ENCODE data around the gene ETV4.
"Not testable (repeated sequence)": the region's sequence is repeated elsewhere in the genome, so short reads cannot be mapped to it uniquely, and the experiment has no call there.

Gene ETV4

GRCh38 chr17:43511199-43511598 is 34.9 kb downstream of the ETV4 start:
- DNase-seq (ENCODE audit: low read depth) = not testable (repeated sequence)

GRCh38 chr17:43509440-43509839 is 36.7 kb downstream of the ETV4 start:
- DNase-seq (ENCODE audit: low read depth) = not testable (repeated sequence)

DNA sequence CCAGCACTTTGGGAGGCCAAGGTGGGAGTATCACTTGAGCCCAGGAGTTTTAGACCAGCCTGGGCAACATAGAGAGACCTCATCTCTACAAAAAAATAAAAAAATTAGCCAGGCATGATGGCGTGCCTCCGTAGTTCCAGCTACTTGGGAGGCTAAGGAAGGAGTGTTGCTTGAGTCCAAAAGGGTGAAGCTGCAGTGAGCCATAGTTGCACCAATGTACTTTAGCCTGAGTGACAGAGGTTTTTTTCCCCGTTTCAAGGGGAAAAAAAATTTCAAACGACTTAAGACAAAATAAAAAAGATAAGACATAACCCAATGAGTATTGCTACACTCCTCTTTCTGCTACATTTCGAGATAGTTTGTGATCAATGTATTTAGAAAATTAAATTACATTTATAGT is 55.5 kb downstream of the ETV4 start:
- DNase-seq (ENCODE audit: low read depth) = no peak

DNA sequence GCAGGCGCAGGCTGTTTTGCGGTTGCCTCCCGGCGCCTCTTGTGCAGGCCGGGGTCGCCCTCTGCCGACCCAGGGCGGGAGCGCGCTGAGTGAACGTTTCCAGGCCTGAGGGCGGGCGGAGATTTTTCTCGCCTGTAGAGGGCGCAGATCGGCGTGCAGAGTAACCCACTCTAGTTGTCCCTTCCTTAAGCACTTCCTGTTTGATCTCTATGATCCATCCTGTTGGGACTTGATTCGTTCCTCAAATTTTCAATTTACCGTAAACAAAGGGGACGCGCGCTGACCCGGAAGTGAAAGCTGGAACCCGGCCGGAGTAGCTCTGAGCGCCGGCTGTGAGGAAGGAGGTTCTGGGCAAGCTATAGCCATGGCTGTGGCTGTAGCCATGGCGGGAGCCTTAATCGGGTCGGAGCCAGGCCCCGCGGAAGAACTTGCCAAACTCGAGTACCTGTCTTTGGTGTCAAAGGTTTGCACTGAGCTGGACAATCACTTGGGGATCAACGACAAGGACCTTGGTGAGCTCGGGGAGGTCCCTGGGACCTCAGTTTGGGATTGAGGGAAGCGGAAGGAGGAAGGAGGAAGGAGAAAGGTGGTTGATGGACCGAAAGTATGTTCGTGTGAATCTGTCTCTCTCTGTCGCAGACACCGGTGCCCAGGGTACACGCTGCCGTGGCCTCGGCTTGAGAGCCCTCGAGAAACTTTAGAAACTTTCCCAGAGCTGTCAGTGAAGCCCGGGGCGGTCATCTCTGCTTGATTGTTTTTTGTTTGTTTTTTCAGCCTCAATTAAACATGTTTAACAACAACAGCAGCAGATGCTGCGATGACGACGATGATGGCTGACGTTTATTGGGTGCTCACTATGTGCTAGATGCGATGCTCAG is 62.2 kb downstream of the ETV4 start, which contains the start of gene DHX8:
Gene DHX8, plus strand, starts transcription at position 302 of the 878 bp plus-strand sequence. Its CDS starts 63 bp downstream, at position 365.
- peak; percentile 99 for DNase-seq (ENCODE audit: low read depth)

DNA sequence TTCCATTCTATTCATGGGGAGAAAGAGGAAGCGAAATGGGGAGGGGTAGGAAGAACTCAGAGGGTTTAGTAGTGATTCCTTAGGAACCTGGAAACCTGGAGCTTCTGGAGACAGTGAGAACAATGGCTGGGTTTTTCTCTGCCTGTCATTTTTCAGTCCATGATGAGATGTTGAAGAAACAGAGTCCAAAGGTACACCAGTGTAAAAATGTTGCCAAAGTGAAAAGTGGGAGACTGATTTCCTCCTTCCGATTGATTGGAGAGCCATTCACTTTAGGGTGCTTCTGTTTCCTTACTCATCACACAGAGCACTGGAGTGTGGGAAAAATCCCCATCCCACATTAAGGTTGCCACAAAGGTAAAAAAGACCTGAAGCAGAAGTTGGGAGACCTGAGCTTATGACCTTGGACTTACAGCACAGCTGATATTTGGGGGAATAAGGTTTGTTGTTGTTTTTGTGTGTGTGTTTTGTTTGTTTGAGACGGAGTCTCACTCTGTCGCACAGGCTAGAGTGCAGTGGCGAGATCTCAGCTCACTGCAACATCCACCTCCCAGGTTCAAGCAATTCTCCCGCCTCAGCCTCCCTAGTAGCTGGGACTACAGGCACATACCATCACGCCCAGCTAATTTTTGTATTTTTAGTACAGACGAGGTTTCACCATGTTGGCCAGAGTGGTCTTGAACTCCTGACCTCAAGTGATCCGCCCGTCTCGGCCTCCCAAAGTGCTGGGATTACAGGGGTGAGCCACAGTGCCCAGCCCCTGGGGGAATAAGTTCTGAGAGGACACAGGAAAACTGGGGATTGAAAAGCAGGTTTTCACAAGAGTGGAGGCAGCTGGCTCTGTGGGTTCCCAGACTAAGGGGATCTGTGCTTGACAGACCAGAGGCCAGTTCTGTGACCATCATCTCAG is 63.8 kb downstream of the ETV4 start:
- DNase-seq (ENCODE audit: low read depth) = no peak

GRCh38 chr17:43479948-43480347 is 66.2 kb downstream of the ETV4 start:
- DNase-seq (ENCODE audit: low read depth) = no peak
